Endothelial cell of umbilical vein (primary cell): Measurements from ENCODE around the gene NSD1. TPM values are rescaled to one million over a fixed set of nuclear protein-coding genes. Genes with fewer than 3 reads are reported as not detected.

Experiments used
- BruUV-seq: library from RNA; stranded (reverse); fragments of 400-500 nt; replicated peaks from 2 replicates; lab custom pipeline; 2021; lab: Mats Ljungman, UMichigan
- CTCF ChIA-PET: fragments of 300-600, 350-600 bp; sonication (Branson Sonifier 250); formaldehyde crosslinking; loops from one replicate; lab custom pipeline; 2021; ENCODE audit warnings: antibody characterized with exemption, inconsistent platforms; lab: Charles Lee
- POLR2A ChIA-PET: fragments of 300-600, 350-600 bp; sonication (Branson Sonifier 250); formaldehyde crosslinking; loops from one replicate; lab custom pipeline; 2021; ENCODE audit warnings: antibody characterized with exemption, inconsistent platforms; lab: Charles Lee
- DNase-seq: peaks from one replicate; pipeline ENCODE4 v3.0.0-alpha.2; 2011; ENCODE audit warnings: low read depth, low spot score
- FAIRE-seq: peaks from 2 replicates; lab custom pipeline; 2011; peaks lifted over from hg19 to GRCh38; lab: Jason Lieb, UNC
- H2AFZ ChIP-seq: 2 replicates; pipeline ENCODE4 v1.6.0; 2012; ENCODE audit warnings: low read depth, low read length, control low read depth, inconsistent platforms
- H3K27ac ChIP-seq: 2 replicates; pipeline ENCODE4 v1.5.1; 2011; ENCODE audit warnings: low read depth, mild to moderate bottlenecking, control low read depth, low read length, moderate library complexity; ENCODE audit not compliant: insufficient read depth
- H3K27me3 ChIP-seq, 2 experiments: 2 replicates each; pipeline versions ENCODE4 v1.6.0 to v1.6.1; 2011; ENCODE audit warnings: low read length in 2 of 2, mixed read lengths in 1 of 2; ENCODE audit not compliant: control insufficient read depth in 2 of 2, insufficient read depth in 2 of 2
- H3K36me3 ChIP-seq, 2 experiments: 2 replicates in 1 of 2; 3 replicates in 1 of 2; pipeline ENCODE4 v1.5.1; 2011; ENCODE audit warnings: low read length in 2 of 2, mild to moderate bottlenecking in 1 of 2, moderate library complexity in 1 of 2; ENCODE audit not compliant: control insufficient read depth in 2 of 2, insufficient read depth in 2 of 2; ENCODE audit errors: extremely low read depth in 1 of 2
- H3K4me1 ChIP-seq: 3 replicates; pipeline ENCODE4 v1.5.1; 2011; ENCODE audit warnings: mild to moderate bottlenecking, low read length; ENCODE audit not compliant: control insufficient read depth, insufficient read depth; ENCODE audit errors: extremely low read depth
- H3K4me2 ChIP-seq: 2 replicates; pipeline ENCODE4 v1.6.1; 2011; ENCODE audit warnings: low read length, control low read depth, mixed read lengths; ENCODE audit not compliant: insufficient read depth
- H3K4me3 ChIP-seq, 3 experiments: fragments of 200-600 bp in 1 of 3; sonication (generic), shearing (Covaris generic) in 1 of 3; replicated peaks in 1 of 3; 2 replicates each; pipeline ENCODE4 v1.5.1; 2011 to 2016; ENCODE audit warnings: control low read depth in 3 of 3, low read length in 3 of 3, mild to moderate bottlenecking in 2 of 3, inconsistent platforms in 1 of 3, low read depth in 1 of 3, moderate library complexity in 1 of 3; ENCODE audit not compliant: insufficient read depth in 1 of 3
- H3K79me2 ChIP-seq: 2 replicates; pipeline ENCODE4 v1.6.0; 2012; ENCODE audit warnings: low read length, inconsistent platforms; ENCODE audit not compliant: control insufficient read depth, insufficient read depth
- H3K9ac ChIP-seq: replicated peaks from 2 replicates; pipeline ENCODE3; 2011; ENCODE audit warnings: low read length, control low read depth; ENCODE audit not compliant: insufficient read depth; ENCODE audit errors: extremely low read depth
- H3K9me1 ChIP-seq: replicated peaks from 3 replicates; pipeline ENCODE4 v1.6.0; 2011; ENCODE audit warnings: mild to moderate bottlenecking, low read length; ENCODE audit not compliant: control insufficient read depth, insufficient read depth; ENCODE audit errors: extremely low read depth
- H3K9me3 ChIP-seq: replicated peaks from 2 replicates; pipeline ENCODE4 v1.5.1; 2012; ENCODE audit warnings: low read length, inconsistent platforms; ENCODE audit not compliant: control insufficient read depth, insufficient read depth
- H4K20me1 ChIP-seq: replicated peaks from 2 replicates; pipeline ENCODE3; 2011; ENCODE audit warnings: mild to moderate bottlenecking, low read length; ENCODE audit not compliant: control insufficient read depth, insufficient read depth; ENCODE audit errors: extremely low read depth
- CTCF ChIP-seq, 2 donors: IDR thresholded peaks; 1 replicate in 1 of 2; 2 replicates in 1 of 2; pipeline ENCODE4 v1.5.1; 2011; ENCODE audit warnings: low read length in 2 of 2, mild to moderate bottlenecking in 2 of 2, moderate library complexity in 2 of 2, control low read depth in 1 of 2, inconsistent platforms in 1 of 2, low read depth in 1 of 2; ENCODE audit not compliant: insufficient read depth in 1 of 2; ENCODE audit errors: extremely low read depth in 1 of 2
- EZH2 ChIP-seq: IDR thresholded peaks from 2 replicates; pipeline ENCODE4 v1.6.1; 2012; ENCODE audit warnings: borderline replicate concordance, low read depth, mild to moderate bottlenecking, moderate library complexity, low read length, inconsistent platforms; ENCODE audit not compliant: severe bottlenecking
- FOS ChIP-seq: IDR thresholded peaks from 2 replicates; pipeline ENCODE4 v1.6.1; 2011; ENCODE audit warnings: mild to moderate bottlenecking, low read length, moderate library complexity, borderline replicate concordance; ENCODE audit not compliant: insufficient read depth
- GATA2 ChIP-seq: IDR thresholded peaks from 2 replicates; pipeline ENCODE4 v1.7.0; 2011; ENCODE audit warnings: low read depth, mild to moderate bottlenecking, moderate library complexity, mixed read lengths, low read length; ENCODE audit not compliant: insufficient read length, insufficient read depth
- JUN ChIP-seq: IDR thresholded peaks from 2 replicates; pipeline ENCODE4 v1.6.1; 2011; ENCODE audit warnings: borderline replicate concordance, low read depth; ENCODE audit not compliant: insufficient read length, insufficient read depth
- MAX ChIP-seq: IDR thresholded peaks from 2 replicates; pipeline ENCODE4 v1.6.1; 2011; ENCODE audit not compliant: insufficient read depth, insufficient read length
- MYC ChIP-seq: IDR thresholded peaks from one replicate; pipeline ENCODE4 v1.6.1; 2011; ENCODE audit warnings: mild to moderate bottlenecking, low read depth, low read length
- POLR2A ChIP-seq: IDR thresholded peaks from 2 replicates; pipeline ENCODE4 v1.6.1; 2012; ENCODE audit warnings: low read depth, mild to moderate bottlenecking, control low read depth, low read length
- POLR2AphosphoS5 ChIP-seq: IDR thresholded peaks from 2 replicates; pipeline ENCODE4 v1.6.1; 2012; ENCODE audit warnings: low read depth, mild to moderate bottlenecking, control low read depth, low read length, moderate library complexity; ENCODE audit not compliant: insufficient read depth
- dilution Hi-C: fragments of 300-500 bp; cut with MboI; formaldehyde crosslinking; loops from one replicate; pipeline ENCODE4 v1.15.0; 2019; ENCODE audit warnings: low sequenced_read_pairs; ENCODE audit not compliant: extremely low pct_ligation_motif_present
- intact Hi-C: fragments of 100-400 bp; cut with micrococcal nuclease; formaldehyde crosslinking; loops from one replicate; pipeline ENCODE4 v1.10.0; 2022
- polyA plus RNA-seq, 4 experiments: library from polyadenylated mRNA; depleted of rRNA in 3 of 4; stranded (reverse) in 3 of 4; unstranded in 1 of 4; fragments of >200 nt; gene quantifications; 2 replicates each; pipeline versions ENCODE4 v1.2.1 to v1.2.3, GENCODE V29; 2011 to 2012; ENCODE audit warnings: missing spikeins in 1 of 4
- total RNA-seq: library from RNA; stranded (reverse); gene quantifications from 2 replicates; pipeline ENCODE4 v1.2.3, GENCODE V29; 2021

NSD1 gene
- total and polyA plus RNA-seq, 2 donors (not counting 3 experiments of a cell fraction or from before 2014, with no cell fraction given) = 14.4 to 90.4 TPM

DNA sequence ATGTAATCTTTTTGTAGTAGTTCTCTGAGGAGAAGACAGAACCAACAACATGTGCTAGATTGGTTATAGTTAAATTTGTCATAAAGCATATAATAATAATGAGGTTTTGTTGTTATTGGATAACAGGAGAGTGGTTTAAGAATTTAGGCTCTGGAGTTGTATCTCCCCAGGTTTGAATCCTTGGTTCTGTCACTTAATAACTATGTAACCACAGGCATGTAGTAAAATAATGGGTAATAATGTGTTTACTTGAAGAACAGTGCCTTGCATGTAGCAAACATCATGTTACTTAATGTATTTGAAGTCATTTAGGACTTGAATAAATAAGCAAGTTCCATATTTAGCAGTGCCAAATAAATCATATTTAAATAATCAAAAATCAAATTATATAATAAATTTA lies 55.8 kb downstream of the NSD1 start:
- CTCF ChIA-PET = no interaction called here
- TF ChIP-seq MYC (no peak), GATA2 (no peak), MAX (no peak), CTCF (IDR thresholded peaks at IDR 0.05; ENCODE audit: extremely low read depth in 1 of 2, insufficient read depth in 1 of 2, low read depth in 1 of 2, low read length in 2 of 2) (no peak), POLR2A (no peak)
- Histone ChIP-seq H3K4me1 (peaks cover 8% of the 10 kb centered on the region), H3K9ac (no peak overlapping the region), H3K4me3 (no peak overlapping the region), H3K9me1 (no peaks in the 10 kb centered on the region), H3K79me2 (peaks cover 46% of the 10 kb centered on the region), H3K4me2 (no peak overlapping the region), H3K27me3 (no peaks in the 10 kb centered on the region), H3K36me3 (peaks cover 0 to 2% of the 10 kb centered on the region in 2 experiments), H3K9me3 (no peaks in the 10 kb centered on the region), H2AFZ (no peak overlapping the region), H4K20me1 (no peaks in the 10 kb centered on the region), H3K27ac (no peak overlapping the region)
- FAIRE-seq = no peak
- no TSS peak for BruUV-seq
- POLR2A ChIA-PET = no interaction called here
- intact Hi-C loops (no loop called here), dilution Hi-C loops (no loop called here)
- no peak for DNase-seq

DNA sequence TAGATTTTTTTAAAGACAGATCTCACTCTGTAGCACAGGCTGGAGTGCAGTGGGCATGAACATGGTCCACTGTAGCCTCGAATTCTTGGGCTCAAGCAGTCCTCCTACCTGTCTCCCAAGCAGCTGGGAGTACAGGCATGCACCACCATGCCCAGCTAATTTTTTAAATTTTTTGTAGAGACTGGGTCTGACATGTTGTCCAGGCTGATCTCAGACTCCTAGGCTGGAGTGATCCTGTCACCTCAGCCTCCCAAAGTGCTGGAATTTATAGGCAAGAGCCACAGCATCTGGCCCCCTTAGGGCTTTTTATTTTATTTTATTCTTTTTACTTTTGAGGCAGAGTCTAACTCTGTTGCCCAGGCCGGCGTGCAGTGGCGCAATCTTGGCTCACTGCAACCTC lies 56.4 kb downstream of the NSD1 start:
- Histone ChIP-seq H3K9me3 (no peaks in the 10 kb centered on the region), H3K36me3 (no peaks in the 10 kb centered on the region), H3K27ac (no peak overlapping the region), H3K9ac (no peak overlapping the region), H4K20me1 (no peaks in the 10 kb centered on the region), H3K9me1 (no peaks in the 10 kb centered on the region), H3K4me3 (no peak overlapping the region), H2AFZ (no peak overlapping the region), H3K79me2 (peaks cover 45% of the 10 kb centered on the region), H3K4me1 (peaks cover 13% of the 10 kb centered on the region), H3K27me3 (no peaks in the 10 kb centered on the region), H3K4me2 (no peak overlapping the region)
- TF ChIP-seq MAX = no peak
- TF ChIP-seq POLR2A = no peak
- TF ChIP-seq EZH2 = no peak
- TF ChIP-seq GATA2 = no peak
- TF ChIP-seq JUN = no peak
- TF ChIP-seq CTCF (IDR thresholded peaks at IDR 0.05; ENCODE audit: extremely low read depth in 1 of 2, insufficient read depth in 1 of 2, low read depth in 1 of 2, low read length in 2 of 2) = no peak
- no peak for TF ChIP-seq POLR2AphosphoS5
- no peak for TF ChIP-seq MYC
- no peak for TF ChIP-seq FOS
- DNase-seq (no peak), FAIRE-seq (no peak)
- CTCF ChIA-PET = no interaction called here
- intact Hi-C loops (no loop called here), dilution Hi-C loops (no loop called here)
- BruUV-seq = no TSS peak
- POLR2A ChIA-PET = no interaction called here
